Ovary (tissue), 9 donors: ENCODE results near the gene RNF208. TPM values are rescaled to one million over a fixed set of nuclear protein-coding genes. Genes with fewer than 3 reads are reported as not detected.

Experiments used
- DNase-seq, 5 donors: peaks; one replicate each; pipeline ENCODE4 v3.0.0-alpha.2; 2019 to 2020
- H3K27ac ChIP-seq, 2 donors: fragments of 200-600 bp; one replicate each; pipeline versions ENCODE4 v1.5.1 to v1.8.0; 2019 to 2022
- H3K27me3 ChIP-seq: fragments of 200-600 bp; one replicate; pipeline ENCODE4 v1.8.0; 2022
- H3K36me3 ChIP-seq: fragments of 200-600 bp; sonication (generic); one replicate; pipeline ENCODE4 v1.5.1; 2019
- H3K4me1 ChIP-seq: one replicate; pipeline ENCODE4 v1.8.1; 2013; ENCODE audit warnings: mild to moderate bottlenecking, moderate library complexity; ENCODE audit not compliant: insufficient read depth
- H3K4me3 ChIP-seq: fragments of 200-600 bp; sonication (generic); one replicate; pipeline ENCODE4 v1.5.1; 2017
- H3K9me3 ChIP-seq, 2 donors: fragments of 200-600 bp in 1 of 2; sonication (generic) in 1 of 2; one replicate each; pipeline versions ENCODE4 v1.5.1 to v1.8.1; 2013 to 2019; ENCODE audit warnings: mild to moderate bottlenecking in 1 of 2, moderate library complexity in 1 of 2
- EP300 ChIP-seq: sonication (generic); formaldehyde crosslinking; IDR thresholded peaks from one replicate; pipeline ENCODE4 v1.6.1; 2017; ENCODE audit warnings: antibody characterized with exemption
- POLR2A ChIP-seq: fragments of 450-650 bp; IDR thresholded peaks from one replicate; pipeline ENCODE4 v1.6.1; 2017; ENCODE audit warnings: antibody characterized with exemption, mild to moderate bottlenecking, moderate library complexity
- WGBS, 3 donors: extraction: QIAGEN DNeasy Blood & Tissue Kit in 1 of 3; methylation state at CpG; one replicate each; pipeline versions ENCODE4 v1.1.5 to v1.1.7; 2013 to 2017; 5-methylcytosine and 5-hydroxymethylcytosine counted together
- intact Hi-C, 4 donors: fragments of 100-400 bp; cut with DNase I; formaldehyde crosslinking; loops; one replicate each; pipeline versions ENCODE4 v1.11.0 to v1.15.1; 2022 to 2023
- polyA plus RNA-seq, 2 donors: library from polyadenylated mRNA; stranded (reverse); fragments of 200-250 nt in 1 of 2; fragments of 350-450 nt in 1 of 2; fragmentation: Illumina TruSeq in 1 of 2; extraction: RNeasy Lipid Tissue Mini Kit (QIAGEN cat#74804) in 1 of 2; gene quantifications; one replicate each; pipeline ENCODE4 v1.2.3, GENCODE V29; 2013 to 2014
- total RNA-seq, 7 donors: library from RNA; depleted of rRNA in 2 of 7; stranded (reverse); fragments of >200 nt in 2 of 7; fragmentation: NEBNext Ultra II Directional in 3 of 7; extraction: Animal tissue kit (Norgen Biotek cat#: 25700) in 3 of 7; gene quantifications; one replicate each; pipeline versions ENCODE4 v1.1.0 to v1.2.4, GENCODE V29; 2016 to 2023
- TF ChIP-seq, protein P1 (sequence below), 3 donors: fragments of 450-650 bp in 2 of 3; fragments of 200-600 bp in 1 of 3; IDR thresholded peaks; one replicate each; pipeline versions ENCODE4 v1.5.1 to v1.8.0; 2016 to 2022; ENCODE audit warnings: antibody characterized with exemption in 3 of 3, mild to moderate bottlenecking in 1 of 3
- donor health status: DM: no; HTN: no; CAD: no; lungs with moderate emphysema.
- donor health status: DM: no; HTN: no; CAD: no.
- donor health status: Bipolar disorder and iron deficiency.
- donor health status: DM: yes; HTN: yes; CAD: no.
- donor health status: DM: no; HTN: no; CAD: no.
- donor health status: DM: yes; HTN: yes; CAD: no.

Gene RNF208
- total and polyA plus RNA-seq, 9 donors = 0.92 to 6.5 (median 3.1) TPM; not detected in 2

GRCh38 chr9:137171149-137171900, 50.7 kb downstream of the RNF208 start:
- 73 to 80% (median 75%) methylated on average over 15 to 22 of the region's 22 CpGs for WGBS, 3 donors
- H3K36me3 ChIP-seq = no peaks in the 10 kb centered on the region
- intact Hi-C loops = no loop called here
- peaks cover 14% of the 10 kb centered on the region for H3K4me1 ChIP-seq
- H3K27ac ChIP-seq = no peak overlapping the region
- H3K4me3 ChIP-seq = no peak overlapping the region
- TF ChIP-seq, protein P1, sequence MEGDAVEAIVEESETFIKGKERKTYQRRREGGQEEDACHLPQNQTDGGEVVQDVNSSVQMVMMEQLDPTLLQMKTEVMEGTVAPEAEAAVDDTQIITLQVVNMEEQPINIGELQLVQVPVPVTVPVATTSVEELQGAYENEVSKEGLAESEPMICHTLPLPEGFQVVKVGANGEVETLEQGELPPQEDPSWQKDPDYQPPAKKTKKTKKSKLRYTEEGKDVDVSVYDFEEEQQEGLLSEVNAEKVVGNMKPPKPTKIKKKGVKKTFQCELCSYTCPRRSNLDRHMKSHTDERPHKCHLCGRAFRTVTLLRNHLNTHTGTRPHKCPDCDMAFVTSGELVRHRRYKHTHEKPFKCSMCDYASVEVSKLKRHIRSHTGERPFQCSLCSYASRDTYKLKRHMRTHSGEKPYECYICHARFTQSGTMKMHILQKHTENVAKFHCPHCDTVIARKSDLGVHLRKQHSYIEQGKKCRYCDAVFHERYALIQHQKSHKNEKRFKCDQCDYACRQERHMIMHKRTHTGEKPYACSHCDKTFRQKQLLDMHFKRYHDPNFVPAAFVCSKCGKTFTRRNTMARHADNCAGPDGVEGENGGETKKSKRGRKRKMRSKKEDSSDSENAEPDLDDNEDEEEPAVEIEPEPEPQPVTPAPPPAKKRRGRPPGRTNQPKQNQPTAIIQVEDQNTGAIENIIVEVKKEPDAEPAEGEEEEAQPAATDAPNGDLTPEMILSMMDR (IDR thresholded peaks at IDR 0.05) = no peak
- TF ChIP-seq EP300 = no peak
- TF ChIP-seq POLR2A = no peak
- DNase-seq = no peak
- H3K27me3 ChIP-seq = peaks cover 12% of the 10 kb centered on the region
- no peaks in the 10 kb centered on the region for H3K9me3 ChIP-seq

GRCh38 chr9:137170486-137171148, 51.4 kb downstream of the RNF208 start:
- intact Hi-C loops = no loop called here
- DNase-seq = no peak
- Histone ChIP-seq H3K9me3 (no peaks in the 10 kb centered on the region), H3K27ac (no peak overlapping the region), H3K4me3 (no peak overlapping the region), H3K36me3 (no peaks in the 10 kb centered on the region), H3K4me1 (peaks cover 14% of the 10 kb centered on the region), H3K27me3 (peaks cover 18% of the 10 kb centered on the region)
- WGBS, 3 donors = 30 to 43% (median 38%) methylated on average over 14 of the region's 14 CpGs
- no peak for TF ChIP-seq EP300
- no peak for TF ChIP-seq POLR2A
- TF ChIP-seq, protein P1 (IDR thresholded peaks at IDR 0.05) = no peak

Other genes with a start within 250 kb of the RNF208 start
Only the 30 nearest of the 32 such genes appear.
- 10 to 100 TPM; 23.6 to 48.9 (median 37.5) TPM for gene PAXX, start 229.8 kb downstream of the RNF208 start, total RNA-seq
- 10 to 100 TPM in 1 of 2 donors, 1 to 10 TPM in 1; 1.1 to 47.8 TPM for gene PAXX, start 229.8 kb downstream of the RNF208 start, polyA plus RNA-seq
- 1 to 10 TPM in 3 of 7 donors, under 1 TPM in 2, not detected in 2; 0.57 to 6.5 (median 1.5) TPM for gene CLIC3, start 225.7 kb downstream of the RNF208 start, total RNA-seq
- gene CLIC3, start 225.7 kb downstream of the RNF208 start, polyA plus RNA-seq = 1 to 10 TPM in 1 of 2 donors, not detected in 1; 1.1 TPM
- gene ABCA2, start 194.0 kb downstream of the RNF208 start, total RNA-seq = 10 to 100 TPM in 5 of 7 donors, 1 to 10 TPM in 2; 5.8 to 26.9 (median 13.7) TPM
- 10 to 100 TPM in 1 of 2 donors, 1 to 10 TPM in 1; 2.0 to 10.5 TPM for gene ABCA2, start 194.0 kb downstream of the RNF208 start, polyA plus RNA-seq
- gene FUT7, start 190.2 kb downstream of the RNF208 start, total RNA-seq = under 1 TPM in 1 of 7 donors, not detected in 6; 0.08 TPM
- gene FUT7, start 190.2 kb downstream of the RNF208 start, polyA plus RNA-seq = under 1 TPM in 1 of 2 donors, not detected in 1; 0.07 TPM
- gene NPDC1, start 176.1 kb downstream of the RNF208 start, total RNA-seq = 100 to 1,000 TPM in 2 of 7 donors, 10 to 100 TPM in 5; 22.3 to 112 (median 49.9) TPM
- 10 to 100 TPM in 1 of 2 donors, 1 to 10 TPM in 1; 2.1 to 67.9 TPM for gene NPDC1, start 176.1 kb downstream of the RNF208 start, polyA plus RNA-seq
- gene ENTPD2, start 168.2 kb downstream of the RNF208 start, total RNA-seq = 1 to 10 TPM in 4 of 7 donors, under 1 TPM in 3; 0.12 to 5.1 (median 1.0) TPM
- gene ENTPD2, start 168.2 kb downstream of the RNF208 start, polyA plus RNA-seq = under 1 TPM; 0.32 to 0.82 TPM
- gene SAPCD2, start 151.7 kb downstream of the RNF208 start, total RNA-seq = under 1 TPM in 5 of 7 donors, not detected in 2; 0.24 to 0.62 (median 0.37) TPM
- under 1 TPM; 0.10 to 0.15 TPM for gene SAPCD2, start 151.7 kb downstream of the RNF208 start, polyA plus RNA-seq
- 1 to 10 TPM; 1.3 to 6.3 (median 4.1) TPM for gene UAP1L1, start 144.7 kb downstream of the RNF208 start, total RNA-seq
- 1 to 10 TPM; 3.0 to 4.1 TPM for gene UAP1L1, start 144.7 kb downstream of the RNF208 start, polyA plus RNA-seq
- gene MAN1B1, start 135.3 kb downstream of the RNF208 start, total RNA-seq = 10 to 100 TPM; 30.2 to 55.1 (median 38.6) TPM
- gene MAN1B1, start 135.3 kb downstream of the RNF208 start, polyA plus RNA-seq = 100 to 1,000 TPM in 1 of 2 donors, 10 to 100 TPM in 1; 44.0 to 109 TPM
- gene DPP7, start 107.5 kb downstream of the RNF208 start, total RNA-seq = 100 to 1,000 TPM in 2 of 7 donors, 10 to 100 TPM in 5; 39.8 to 117 (median 95.6) TPM
- gene DPP7, start 107.5 kb downstream of the RNF208 start, polyA plus RNA-seq = 10 to 100 TPM in 1 of 2 donors, 1 to 10 TPM in 1; 3.0 to 88.7 TPM
- gene GRIN1, start 83.1 kb downstream of the RNF208 start, total RNA-seq = under 1 TPM in 1 of 7 donors, not detected in 6; 0.15 TPM
- not detected for gene GRIN1, start 83.1 kb downstream of the RNF208 start, polyA plus RNA-seq
- gene LRRC26, start 52.2 kb downstream of the RNF208 start, total RNA-seq = 1 to 10 TPM in 1 of 7 donors, under 1 TPM in 1, not detected in 5; 0.23 to 3.0 TPM
- gene LRRC26, start 52.2 kb downstream of the RNF208 start, polyA plus RNA-seq = not detected
- not detected for gene TMEM210, start 50.2 kb downstream of the RNF208 start, total RNA-seq
- gene TMEM210, start 50.2 kb downstream of the RNF208 start, polyA plus RNA-seq = not detected
- gene ANAPC2, start 33.7 kb downstream of the RNF208 start, total RNA-seq = 10 to 100 TPM; 23.1 to 61.5 (median 53.9) TPM
- gene ANAPC2, start 33.7 kb downstream of the RNF208 start, polyA plus RNA-seq = 10 to 100 TPM in 1 of 2 donors, 1 to 10 TPM in 1; 8.0 to 38.4 TPM
- 10 to 100 TPM; 34.5 to 60.7 (median 44.5) TPM for gene SSNA1, start 33.6 kb downstream of the RNF208 start, total RNA-seq
- gene SSNA1, start 33.6 kb downstream of the RNF208 start, polyA plus RNA-seq = 10 to 100 TPM in 1 of 2 donors, 1 to 10 TPM in 1; 1.6 to 47.3 TPM
- 10 to 100 TPM in 6 of 7 donors, 1 to 10 TPM in 1; 6.6 to 18.4 (median 15.9) TPM for gene TPRN, start 21.5 kb downstream of the RNF208 start, total RNA-seq
- 1 to 10 TPM in 1 of 2 donors, under 1 TPM in 1; 0.68 to 8.6 TPM for gene TPRN, start 21.5 kb downstream of the RNF208 start, polyA plus RNA-seq
- gene TMEM203, start 16.6 kb downstream of the RNF208 start, total RNA-seq = 10 to 100 TPM; 29.2 to 40.8 (median 37.5) TPM
- gene TMEM203, start 16.6 kb downstream of the RNF208 start, polyA plus RNA-seq = 10 to 100 TPM; 35.3 to 38.2 TPM
- 10 to 100 TPM in 4 of 7 donors, 1 to 10 TPM in 3; 3.7 to 15.2 (median 11.3) TPM for gene NDOR1, start 16.5 kb downstream of the RNF208 start, total RNA-seq
- gene NDOR1, start 16.5 kb downstream of the RNF208 start, polyA plus RNA-seq = 1 to 10 TPM; 1.1 to 7.2 TPM
- gene CYSRT1, start 2.9 kb upstream of the RNF208 start, total RNA-seq = under 1 TPM in 4 of 7 donors, not detected in 3; 0.15 to 0.80 (median 0.33) TPM
- under 1 TPM in 1 of 2 donors, not detected in 1; 0.12 TPM for gene CYSRT1, start 2.9 kb upstream of the RNF208 start, polyA plus RNA-seq
- under 1 TPM in 1 of 7 donors, not detected in 6; 0.92 TPM for gene RNF224, start 5.3 kb upstream of the RNF208 start, total RNA-seq
- gene RNF224, start 5.3 kb upstream of the RNF208 start, polyA plus RNA-seq = not detected
- under 1 TPM in 2 of 7 donors, not detected in 5; 0.15 to 0.46 TPM for gene SLC34A3, start 8.7 kb upstream of the RNF208 start, total RNA-seq
- not detected for gene SLC34A3, start 8.7 kb upstream of the RNF208 start, polyA plus RNA-seq
- 100 to 1,000 TPM in 6 of 7 donors, 10 to 100 TPM in 1; 88.0 to 234 (median 175) TPM for gene TUBB4B, start 19.0 kb upstream of the RNF208 start, total RNA-seq
- gene TUBB4B, start 19.0 kb upstream of the RNF208 start, polyA plus RNA-seq = 10 to 100 TPM; 62.8 to 88.6 TPM
- not detected for gene STPG3, start 29.0 kb upstream of the RNF208 start, total RNA-seq
- gene STPG3, start 29.0 kb upstream of the RNF208 start, polyA plus RNA-seq = not detected
- 10 to 100 TPM; 20.3 to 56.6 (median 44.5) TPM for gene NELFB, start 33.1 kb upstream of the RNF208 start, total RNA-seq
- gene NELFB, start 33.1 kb upstream of the RNF208 start, polyA plus RNA-seq = 10 to 100 TPM; 10.9 to 50.8 TPM
- gene TOR4A, start 55.5 kb upstream of the RNF208 start, total RNA-seq = 10 to 100 TPM in 4 of 7 donors, 1 to 10 TPM in 3; 6.4 to 16.3 (median 11.2) TPM
- gene TOR4A, start 55.5 kb upstream of the RNF208 start, polyA plus RNA-seq = 1 to 10 TPM in 1 of 2 donors, under 1 TPM in 1; 0.85 to 5.3 TPM
- 10 to 100 TPM in 1 of 7 donors, 1 to 10 TPM in 6; 1.3 to 13.8 (median 4.6) TPM for gene NRARP, start 80.0 kb upstream of the RNF208 start, total RNA-seq
- 1 to 10 TPM; 2.6 to 3.4 TPM for gene NRARP, start 80.0 kb upstream of the RNF208 start, polyA plus RNA-seq
- gene EXD3, start 200.9 kb upstream of the RNF208 start, total RNA-seq = 10 to 100 TPM; 19.5 to 30.6 (median 26.2) TPM
- gene EXD3, start 200.9 kb upstream of the RNF208 start, polyA plus RNA-seq = 10 to 100 TPM in 1 of 2 donors, 1 to 10 TPM in 1; 1.0 to 19.4 TPM
- gene NOXA1, start 201.2 kb upstream of the RNF208 start, total RNA-seq = 10 to 100 TPM in 5 of 7 donors, 1 to 10 TPM in 2; 8.5 to 18.5 (median 13.8) TPM
- 1 to 10 TPM in 1 of 2 donors, not detected in 1; 7.1 TPM for gene NOXA1, start 201.2 kb upstream of the RNF208 start, polyA plus RNA-seq
- under 1 TPM in 5 of 7 donors, not detected in 2; 0.10 to 0.57 (median 0.24) TPM for gene ENTPD8, start 219.1 kb upstream of the RNF208 start, total RNA-seq
- gene ENTPD8, start 219.1 kb upstream of the RNF208 start, polyA plus RNA-seq = under 1 TPM in 1 of 2 donors, not detected in 1; 0.11 TPM
- gene NSMF, start 237.1 kb upstream of the RNF208 start, total RNA-seq = 10 to 100 TPM; 22.9 to 50.3 (median 35.4) TPM
- 10 to 100 TPM; 24.0 to 29.5 TPM for gene NSMF, start 237.1 kb upstream of the RNF208 start, polyA plus RNA-seq